GM18873 (cell line): Measurements from ENCODE around the gene FOXL1.

Experiments
- ATAC-seq: cut with Tn5 transposase; IDR thresholded peaks from one replicate; pipeline ENCODE4 v1.9.1; 2021; ENCODE audit warnings: mild to moderate bottlenecking, moderate library complexity, moderate number of reproducible peaks; ENCODE audit not compliant: unreplicated experiment, low FRiP score

The FOXL1 gene

GRCh38 chr16:86625821-86626220 is 47.5 kb downstream of the FOXL1 start:
- no peak for ATAC-seq

GRCh38 chr16:86626284-86626683 is 47.9 kb downstream of the FOXL1 start:
- ATAC-seq: no peak

- ATAC-seq: no peak
Measured at GRCh38 chr16:86626966-86627365, 48.6 kb downstream of the FOXL1 start.

GRCh38 chr16:86628614-86629013 is 50.3 kb downstream of the FOXL1 start:
- no peak for ATAC-seq

- ATAC-seq: no peak
Measured at GRCh38 chr16:86630471-86630870, 52.1 kb downstream of the FOXL1 start.

- ATAC-seq: no peak
Measured at GRCh38 chr16:86631444-86631843, 53.1 kb downstream of the FOXL1 start.
